ENCODE results near the gene SPOCK2. TPM values are rescaled to one million over a fixed set of nuclear protein-coding genes. Genes with fewer than 3 reads are reported as not detected.

The SPOCK2 gene
- total and polyA plus RNA-seq, 2 of the 13 experiments (the other 11 are each of a cell fraction or from before 2014, with no cell fraction given) = 8.6 to 30.6 TPM

DNA sequence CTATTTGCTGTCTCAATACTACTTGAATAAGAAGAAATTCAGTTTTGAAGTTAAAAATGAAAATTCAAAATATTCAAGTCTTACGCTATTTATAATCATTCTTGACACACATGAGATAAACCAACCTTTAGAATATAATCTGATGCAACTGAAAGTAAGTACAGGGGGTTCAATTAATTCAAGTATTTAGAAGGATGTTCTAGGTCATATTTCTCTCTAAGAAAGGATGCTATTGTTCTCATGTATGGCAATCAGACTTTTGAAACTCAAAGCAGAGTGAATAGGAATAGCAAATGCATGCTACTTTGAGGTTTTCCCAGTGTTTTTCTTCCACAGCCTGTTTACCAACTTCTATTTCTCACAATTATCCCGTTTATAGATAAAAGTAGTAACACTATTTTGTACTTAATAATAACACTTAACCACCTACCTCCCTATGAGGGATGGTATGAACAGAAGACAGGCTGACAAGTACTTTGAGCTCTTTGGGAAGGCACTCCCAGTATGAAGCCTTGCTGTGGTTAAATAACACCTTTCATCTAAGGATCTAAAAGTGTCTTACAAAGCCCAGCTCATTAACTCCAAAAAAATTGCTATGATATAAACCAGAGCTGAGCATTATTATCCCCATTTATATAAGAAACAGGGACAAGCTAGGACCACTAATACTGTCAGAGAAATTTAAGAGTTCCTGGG lies 18.0 kb upstream of the SPOCK2 start:
- H3K36me3 ChIP-seq (replicated peaks in 1 of 2; ENCODE audit: control insufficient read depth in 1 of 2, insufficient read depth in 2 of 2, low read length in 2 of 2) = peaks cover 3 to 16% of the 10 kb centered on the region in 2 experiments; a peak in 4 of 5 replicates
- no peaks in the 10 kb centered on the region for H3K79me2 ChIP-seq (ENCODE audit: insufficient read depth, low read length)
- no peaks in the 10 kb centered on the region for H4K20me1 ChIP-seq (ENCODE audit: insufficient read depth, low read length)
- 68% methylated on average over 2 of the region's 2 CpGs for WGBS (ENCODE audit: low lambda C conversion rate)
- ATAC-seq = no peak
- H3K9me3 ChIP-seq (ENCODE audit: low read length) = no peaks in the 10 kb centered on the region
- ChIA-PET POLR2A (no interaction called here), CTCF (ENCODE audit: low intra/inter-chr PET ratio, low total read pairs) (no interaction called here)
- H2AFZ ChIP-seq (ENCODE audit: low read length) = no peak overlapping the region
- intact Hi-C loops (cut with micrococcal nuclease; ENCODE audit: unreplicated experiment) (loop anchor here (10.0 kb wide), 1 partner anchor 68 kb away; no protein-coding TSS in a partner anchor), in situ Hi-C loops (cut with HindIII; ENCODE audit: extremely low pct_ligation_motif_present, low pct_unique_long_range_greater_than_20kb) (no loop called here)
- no TSS peak for BruUV-seq (replicated peaks)
- no peak overlapping the region for H3K27ac ChIP-seq (ENCODE audit: extremely low read length, insufficient read depth, low read length)
- H3K4me3 ChIP-seq (replicated peaks in 1 of 3; ENCODE audit: insufficient read depth in 1 of 3, low read depth in 2 of 3, low read length in 3 of 3) = no peak overlapping the region
- no peak for DNase-seq (ENCODE audit: low spot score)
- no peak overlapping the region for H3K4me2 ChIP-seq (ENCODE audit: low read depth, low read length)
- H3K4me1 ChIP-seq (ENCODE audit: insufficient read depth, low read length) = peaks cover 52% of the 10 kb centered on the region
- TF ChIP-seq MBNL3 (CRISPR knock-in tag; conservative IDR thresholded peaks at IDR 0.05) (no peak), ZNF577 (CRISPR knock-in tag; IDR thresholded peaks at IDR 0.05; ENCODE audit: borderline replicate concordance, low read depth) (no peak), ZNF629 (CRISPR knock-in tag; conservative IDR thresholded peaks at IDR 0.05) (no peak), ZNF224 (CRISPR knock-in tag; IDR thresholded peaks at IDR 0.05) (no peak), ATRX (CRISPR knock-in tag; IDR thresholded peaks at IDR 0.05; ENCODE audit: borderline replicate concordance) (no peak), ARNT (IDR thresholded peaks at IDR 0.05) (no peak), STAT5B (CRISPR knock-in tag; IDR thresholded peaks at IDR 0.05) (no peak), RARA (CRISPR knock-in tag; IDR thresholded peaks at IDR 0.05) (no peak), NFIB (CRISPR knock-in tag; IDR thresholded peaks at IDR 0.05; ENCODE audit: borderline replicate concordance) (no peak), POLR2AphosphoS5 (IDR thresholded peaks at IDR 0.05; ENCODE audit: low read depth, low read length) (no peak), FIP1L1 (IDR thresholded peaks at IDR 0.05; ENCODE audit: borderline replicate concordance, insufficient read depth, low read depth, low read length) (no peak)
- TF ChIP-seq, protein P1, sequence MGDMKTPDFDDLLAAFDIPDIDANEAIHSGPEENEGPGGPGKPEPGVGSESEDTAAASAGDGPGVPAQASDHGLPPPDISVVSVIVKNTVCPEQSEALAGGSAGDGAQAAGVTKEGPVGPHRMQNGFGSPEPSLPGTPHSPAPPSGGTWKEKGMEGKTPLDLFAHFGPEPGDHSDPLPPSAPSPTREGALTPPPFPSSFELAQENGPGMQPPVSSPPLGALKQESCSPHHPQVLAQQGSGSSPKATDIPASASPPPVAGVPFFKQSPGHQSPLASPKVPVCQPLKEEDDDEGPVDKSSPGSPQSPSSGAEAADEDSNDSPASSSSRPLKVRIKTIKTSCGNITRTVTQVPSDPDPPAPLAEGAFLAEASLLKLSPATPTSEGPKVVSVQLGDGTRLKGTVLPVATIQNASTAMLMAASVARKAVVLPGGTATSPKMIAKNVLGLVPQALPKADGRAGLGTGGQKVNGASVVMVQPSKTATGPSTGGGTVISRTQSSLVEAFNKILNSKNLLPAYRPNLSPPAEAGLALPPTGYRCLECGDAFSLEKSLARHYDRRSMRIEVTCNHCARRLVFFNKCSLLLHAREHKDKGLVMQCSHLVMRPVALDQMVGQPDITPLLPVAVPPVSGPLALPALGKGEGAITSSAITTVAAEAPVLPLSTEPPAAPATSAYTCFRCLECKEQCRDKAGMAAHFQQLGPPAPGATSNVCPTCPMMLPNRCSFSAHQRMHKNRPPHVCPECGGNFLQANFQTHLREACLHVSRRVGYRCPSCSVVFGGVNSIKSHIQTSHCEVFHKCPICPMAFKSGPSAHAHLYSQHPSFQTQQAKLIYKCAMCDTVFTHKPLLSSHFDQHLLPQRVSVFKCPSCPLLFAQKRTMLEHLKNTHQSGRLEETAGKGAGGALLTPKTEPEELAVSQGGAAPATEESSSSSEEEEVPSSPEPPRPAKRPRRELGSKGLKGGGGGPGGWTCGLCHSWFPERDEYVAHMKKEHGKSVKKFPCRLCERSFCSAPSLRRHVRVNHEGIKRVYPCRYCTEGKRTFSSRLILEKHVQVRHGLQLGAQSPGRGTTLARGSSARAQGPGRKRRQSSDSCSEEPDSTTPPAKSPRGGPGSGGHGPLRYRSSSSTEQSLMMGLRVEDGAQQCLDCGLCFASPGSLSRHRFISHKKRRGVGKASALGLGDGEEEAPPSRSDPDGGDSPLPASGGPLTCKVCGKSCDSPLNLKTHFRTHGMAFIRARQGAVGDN (CRISPR knock-in tag; IDR thresholded peaks at IDR 0.05) = no peak
- no peak for FAIRE-seq
- no peaks in the 10 kb centered on the region for H3K27me3 ChIP-seq (ENCODE audit: control insufficient read depth in 1 of 2, insufficient read depth in 2 of 2, low read length in 2 of 2)
- H3K9ac ChIP-seq (ENCODE audit: insufficient read depth, low read depth, low read length) = no peak overlapping the region

All from HepG2 (cell line).